Esophagus squamous epithelium (tissue), 5 donors: ENCODE measurements around the gene NUBP2. TPM values are rescaled to one million over a fixed set of nuclear protein-coding genes. Genes with fewer than 3 reads are reported as not detected.

Source experiments
- DNase-seq: peaks from one replicate; lab custom pipeline; 2025; lab: John Stamatoyannopoulos, UW
- H3K27ac ChIP-seq, 4 donors: fragments of 200-600 bp; sonication (generic); one replicate each; pipeline ENCODE4 v1.5.1; 2016 to 2019; ENCODE audit warnings: mild to moderate bottlenecking in 1 of 4
- H3K27me3 ChIP-seq, 4 donors: fragments of 200-600 bp; sonication (generic); 1 replicate in 3 of 4; 2 replicates in 1 of 4; pipeline versions ENCODE4 v1.5.1 to v1.6.0; 2017 to 2021; ENCODE audit warnings: antibody characterized with exemption in 1 of 4
- H3K36me3 ChIP-seq, 3 donors: fragments of 200-600 bp; sonication (generic); one replicate each; pipeline ENCODE4 v1.5.1; 2016 to 2019
- H3K4me1 ChIP-seq, 3 donors: fragments of 200-600 bp; sonication (generic); one replicate each; pipeline ENCODE4 v1.5.1; 2017 to 2019
- H3K4me3 ChIP-seq, 4 donors: fragments of 200-600 bp; sonication (generic); 1 replicate in 3 of 4; 2 replicates in 1 of 4; pipeline ENCODE4 v1.5.1; 2016 to 2019; ENCODE audit warnings: mild to moderate bottlenecking in 2 of 4, moderate library complexity in 1 of 4
- H3K9me3 ChIP-seq, 3 donors: fragments of 200-600 bp; sonication (generic); one replicate each; pipeline ENCODE4 v1.5.1; 2016 to 2019
- POLR2A ChIP-seq, 4 donors: fragments of 450-650 bp; IDR thresholded peaks; one replicate each; pipeline ENCODE4 v1.6.1; 2017; ENCODE audit warnings: antibody characterized with exemption in 4 of 4, mild to moderate bottlenecking in 4 of 4, moderate library complexity in 3 of 4
- WGBS, 2 donors: methylation state at CpG; one replicate each; pipeline ENCODE4 v1.1.5; 2018; 5-methylcytosine and 5-hydroxymethylcytosine counted together
- intact Hi-C: fragments of 100-400 bp; cut with DNase I; formaldehyde crosslinking; loops from one replicate; pipeline ENCODE4 v1.15.0; 2022
- total RNA-seq, 4 donors: library from RNA; depleted of rRNA; stranded (reverse); fragments of >200 nt; gene quantifications; one replicate each; pipeline ENCODE4 v1.1.0, GENCODE V29; 2016
- TF ChIP-seq, protein P1 (sequence below), 6 experiments: fragments of 450-650 bp in 4 of 6; fragments of 200-600 bp in 2 of 6; sonication (generic) in 2 of 6; IDR thresholded peaks; one replicate each; pipeline ENCODE4 v1.5.1; 2016 to 2019; ENCODE audit warnings: antibody characterized with exemption in 6 of 6, mild to moderate bottlenecking in 4 of 6, moderate library complexity in 4 of 6
- donor health status: DM: yes; HTN: yes; CAD: no.

NUBP2 gene
- total RNA-seq, 4 donors from 2014 or later: 71.4 to 91.5 (median 79.5) TPM

DNA sequence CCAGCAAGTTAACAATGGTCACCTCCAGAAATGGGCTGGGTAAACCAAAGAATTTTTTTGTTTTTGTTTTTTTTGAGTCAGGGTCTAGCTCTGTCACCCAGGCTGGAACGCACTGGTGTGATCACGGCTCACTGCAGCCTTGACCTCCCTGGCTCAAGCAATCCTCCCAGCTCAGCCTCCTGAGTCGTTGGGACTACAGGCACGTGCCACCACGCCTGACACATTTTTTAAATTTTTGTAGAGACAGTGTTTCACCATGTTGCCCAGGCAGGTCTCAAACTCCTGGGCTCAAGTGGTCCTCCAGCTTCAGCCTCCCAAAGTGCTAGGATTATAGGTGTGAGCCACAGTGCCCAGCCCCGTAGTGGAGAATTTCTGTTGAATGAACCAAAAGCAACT is 2.1 kb upstream of the NUBP2 start:
- H3K9me3 ChIP-seq: no peaks in the 10 kb centered on the region
- H3K27ac ChIP-seq: peak overlapping the region in 2 of 4 donors; percentile 93 to 97
- H3K4me1 ChIP-seq: peaks cover 24 to 79% (median 33%) of the 10 kb centered on the region in 3 donors
- peak overlapping the region in 2 of 4 donors; percentile 91 to 96 for H3K4me3 ChIP-seq
- 70 to 77% methylated on average over 5 to 6 of the region's 6 CpGs for WGBS, 2 donors
- no peaks in the 10 kb centered on the region for H3K27me3 ChIP-seq
- H3K36me3 ChIP-seq: peaks cover 6 to 64% (median 28%) of the 10 kb centered on the region in 3 donors
- DNase-seq: no peak
- TF ChIP-seq, protein P1, sequence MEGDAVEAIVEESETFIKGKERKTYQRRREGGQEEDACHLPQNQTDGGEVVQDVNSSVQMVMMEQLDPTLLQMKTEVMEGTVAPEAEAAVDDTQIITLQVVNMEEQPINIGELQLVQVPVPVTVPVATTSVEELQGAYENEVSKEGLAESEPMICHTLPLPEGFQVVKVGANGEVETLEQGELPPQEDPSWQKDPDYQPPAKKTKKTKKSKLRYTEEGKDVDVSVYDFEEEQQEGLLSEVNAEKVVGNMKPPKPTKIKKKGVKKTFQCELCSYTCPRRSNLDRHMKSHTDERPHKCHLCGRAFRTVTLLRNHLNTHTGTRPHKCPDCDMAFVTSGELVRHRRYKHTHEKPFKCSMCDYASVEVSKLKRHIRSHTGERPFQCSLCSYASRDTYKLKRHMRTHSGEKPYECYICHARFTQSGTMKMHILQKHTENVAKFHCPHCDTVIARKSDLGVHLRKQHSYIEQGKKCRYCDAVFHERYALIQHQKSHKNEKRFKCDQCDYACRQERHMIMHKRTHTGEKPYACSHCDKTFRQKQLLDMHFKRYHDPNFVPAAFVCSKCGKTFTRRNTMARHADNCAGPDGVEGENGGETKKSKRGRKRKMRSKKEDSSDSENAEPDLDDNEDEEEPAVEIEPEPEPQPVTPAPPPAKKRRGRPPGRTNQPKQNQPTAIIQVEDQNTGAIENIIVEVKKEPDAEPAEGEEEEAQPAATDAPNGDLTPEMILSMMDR (IDR thresholded peaks at IDR 0.05): no peak
- intact Hi-C loops: no loop called here

DNA sequence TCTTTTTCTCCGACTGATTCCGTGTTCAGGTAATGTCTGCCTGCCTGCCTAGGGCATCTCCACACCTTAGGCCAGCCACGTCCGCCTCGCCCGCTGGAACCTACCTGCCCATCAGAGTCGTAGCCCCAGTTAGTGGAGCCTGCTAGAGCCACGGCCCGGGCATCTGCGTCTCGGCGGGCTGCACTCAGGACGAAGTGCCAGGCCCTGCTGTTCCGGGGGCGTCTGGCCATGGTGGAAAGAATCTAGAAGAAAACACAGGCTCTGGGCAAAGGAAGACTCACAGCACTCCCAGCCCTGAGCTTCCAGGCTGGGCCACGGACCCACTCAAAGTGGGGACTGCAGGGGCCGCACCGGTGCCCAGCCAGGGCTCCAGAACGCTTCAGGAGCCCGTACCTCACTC is 1.5 kb upstream of the NUBP2 start:
- Histone ChIP-seq H3K9me3 (no peaks in the 10 kb centered on the region), H3K4me1 (peaks cover 24 to 80% (median 33%) of the 10 kb centered on the region in 3 donors), H3K36me3 (peaks cover 6 to 63% (median 22%) of the 10 kb centered on the region in 3 donors), H3K4me3 (peak overlapping the region; percentile 86 to 96 (median 94)), H3K27ac (peak overlapping the region; percentile 80 to 97 (median 94)), H3K27me3 (no peaks in the 10 kb centered on the region)
- no peak for DNase-seq
- WGBS, 2 donors: 45 to 75% methylated on average over 5 to 6 of the region's 20 CpGs
- intact Hi-C loops: no loop called here
- no peak for TF ChIP-seq POLR2A (IDR thresholded peaks at IDR 0.05)
- TF ChIP-seq, protein P1 (IDR thresholded peaks at IDR 0.05): no peak

DNA sequence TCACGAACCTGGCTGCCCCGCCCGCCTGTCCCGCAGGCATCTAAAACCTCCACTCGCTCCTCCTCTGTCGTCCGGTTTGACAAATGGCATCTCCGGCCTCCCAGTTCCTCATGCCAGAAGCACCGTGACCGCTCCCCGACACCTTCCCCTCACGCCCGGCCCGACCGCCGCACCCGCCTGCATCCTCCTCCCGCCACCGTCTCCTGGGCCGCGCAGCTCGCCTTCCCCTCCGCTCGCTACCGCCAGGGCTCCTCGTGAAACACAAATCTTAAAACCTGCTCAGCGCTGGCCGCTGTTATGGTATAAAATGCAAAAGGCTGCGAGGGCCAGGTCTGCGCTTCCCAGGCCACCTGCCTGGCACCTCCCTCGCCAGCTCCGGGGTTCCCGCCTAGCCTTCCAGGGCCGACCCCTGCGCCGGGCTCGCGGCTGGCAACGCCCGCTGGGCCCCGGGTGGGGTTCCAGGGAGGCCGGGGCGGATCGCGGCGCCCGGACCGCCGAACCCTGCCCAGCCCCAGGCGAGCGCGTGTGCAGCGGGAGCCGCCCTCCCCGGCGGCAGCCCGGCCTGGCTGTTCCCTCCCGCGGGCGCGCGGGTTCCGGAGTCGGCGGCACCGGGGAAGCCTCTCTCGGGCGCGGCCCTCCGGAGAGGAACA is 877 bp upstream of the NUBP2 start:
- Histone ChIP-seq H3K4me1 (peaks cover 24 to 78% (median 33%) of the 10 kb centered on the region in 3 donors), H3K27me3 (no peaks in the 10 kb centered on the region), H3K9me3 (no peaks in the 10 kb centered on the region), H3K27ac (peak overlapping the region; percentile 80 to 97 (median 94)), H3K4me3 (peak overlapping the region; percentile 86 to 96 (median 94)), H3K36me3 (peaks cover 6 to 63% (median 15%) of the 10 kb centered on the region in 3 donors)
- intact Hi-C loops: no loop called here
- 1% methylated on average over 12 of the region's 70 CpGs; no CpG with 5 or more reads in 1 of the 2 donors for WGBS, 2 donors
- no peak for DNase-seq
- TF ChIP-seq, protein P1 (IDR thresholded peaks at IDR 0.05): peak in 2 of 6 experiments; percentile 17 to 36
- TF ChIP-seq POLR2A (IDR thresholded peaks at IDR 0.05): no peak

DNA sequence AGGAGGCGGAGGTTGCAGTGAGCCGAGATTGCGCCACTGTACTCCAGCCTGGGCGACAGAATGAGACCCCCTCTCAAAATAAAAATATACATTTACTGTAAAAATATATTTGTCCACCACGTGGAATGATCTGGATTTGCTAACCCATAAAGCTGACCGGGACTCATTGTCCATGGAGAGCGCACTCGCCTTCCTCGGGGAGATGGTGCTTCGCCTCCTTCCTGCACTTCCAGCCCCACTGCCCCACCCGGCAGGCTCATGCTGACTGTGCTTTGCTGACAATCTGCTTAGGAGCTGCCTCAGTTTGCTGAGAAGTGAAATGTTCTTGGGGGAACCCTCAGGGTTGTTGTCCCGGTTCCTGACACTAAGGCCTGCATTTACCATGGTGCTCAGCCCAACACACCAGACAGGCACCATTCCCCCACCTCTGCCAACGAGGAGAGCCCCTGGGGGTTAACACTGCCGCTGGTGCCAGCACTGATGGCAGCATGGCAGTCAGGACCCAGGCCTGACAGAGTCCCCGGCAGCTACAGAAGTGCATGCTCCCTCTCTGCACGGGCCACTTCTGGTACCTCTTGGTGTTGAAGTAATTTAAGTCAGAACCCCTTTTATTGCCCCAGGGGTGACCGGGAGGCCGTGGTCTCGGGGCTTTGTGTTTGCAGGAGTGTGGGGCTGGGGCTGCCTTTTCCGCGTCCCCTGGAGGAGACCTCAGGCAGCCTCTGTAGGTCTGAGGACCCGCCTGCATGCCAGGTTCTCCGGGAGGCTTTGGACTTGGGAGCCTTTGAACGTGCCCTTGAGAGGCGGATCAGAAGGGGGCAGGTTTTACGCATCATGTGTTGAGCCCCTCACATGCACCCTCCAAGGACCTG is 2.5 kb downstream of the NUBP2 start:
- Histone ChIP-seq H3K4me3 (no peak overlapping the region), H3K4me1 (peaks cover 31 to 81% (median 39%) of the 10 kb centered on the region in 3 donors), H3K27ac (no peak overlapping the region), H3K36me3 (peaks cover 0 to 63% (median 8%) of the 10 kb centered on the region in 3 donors), H3K27me3 (no peaks in the 10 kb centered on the region), H3K9me3 (no peaks in the 10 kb centered on the region)
- TF ChIP-seq POLR2A (IDR thresholded peaks at IDR 0.05): no peak
- TF ChIP-seq, protein P1 (IDR thresholded peaks at IDR 0.05): no peak
- intact Hi-C loops: no loop called here
- no peak for DNase-seq
- 78 to 89% methylated on average over 10 to 14 of the region's 26 CpGs for WGBS, 2 donors

DNA sequence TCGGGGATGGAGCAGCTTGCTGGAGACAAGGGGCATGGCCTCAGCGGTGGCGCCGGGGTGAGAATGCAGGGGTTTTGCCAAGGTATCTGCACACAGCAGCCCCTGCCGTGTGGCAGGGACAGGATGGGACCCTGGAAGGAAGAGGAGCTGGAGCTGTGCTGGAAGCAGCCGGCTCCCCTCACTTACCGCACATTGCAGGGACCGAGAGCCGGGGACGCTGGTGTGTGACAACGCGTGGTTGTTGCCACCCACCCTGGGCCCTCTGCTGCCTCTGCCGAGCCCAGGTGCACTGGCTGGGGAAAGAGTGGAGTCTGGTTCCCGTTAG is 3.0 kb downstream of the NUBP2 start:
- WGBS, 2 donors: 79 to 90% methylated on average over 2 to 10 of the region's 14 CpGs
- H3K36me3 ChIP-seq: peaks cover 0 to 63% (median 8%) of the 10 kb centered on the region in 3 donors
- no peaks in the 10 kb centered on the region for H3K27me3 ChIP-seq
- H3K4me1 ChIP-seq: peaks cover 31 to 75% (median 37%) of the 10 kb centered on the region in 3 donors
- no peak overlapping the region for H3K27ac ChIP-seq
- intact Hi-C loops: no loop called here
- TF ChIP-seq POLR2A (IDR thresholded peaks at IDR 0.05): no peak
- TF ChIP-seq, protein P1 (IDR thresholded peaks at IDR 0.05): no peak
- no peak overlapping the region for H3K4me3 ChIP-seq
- no peaks in the 10 kb centered on the region for H3K9me3 ChIP-seq
- DNase-seq: no peak
